Subcutaneous abdominal adipose tissue (tissue), 5 donors: ENCODE results near the gene ADCY1.

Source experiments
- H3K27ac ChIP-seq: one replicate; pipeline ENCODE4 v1.7.0; 2013; ENCODE audit warnings: low read depth, mild to moderate bottlenecking, inconsistent platforms, low read length, moderate library complexity
- H3K27me3 ChIP-seq, 5 donors: one replicate each; pipeline ENCODE4 v1.7.0; 2013; ENCODE audit warnings: low read length in 5 of 5, inconsistent platforms in 1 of 5; ENCODE audit not compliant: control insufficient read depth in 5 of 5, insufficient read depth in 4 of 5
- H3K36me3 ChIP-seq, 5 donors: one replicate each; pipeline ENCODE4 v1.7.0; 2013; ENCODE audit warnings: low read length in 5 of 5; ENCODE audit not compliant: control insufficient read depth in 5 of 5, insufficient read depth in 5 of 5
- H3K4me1 ChIP-seq, 5 donors: one replicate each; pipeline ENCODE4 v1.7.0; 2013; ENCODE audit warnings: low read length in 5 of 5, mild to moderate bottlenecking in 3 of 5, moderate library complexity in 1 of 5; ENCODE audit not compliant: control insufficient read depth in 5 of 5, insufficient read depth in 5 of 5
- H3K4me3 ChIP-seq, 5 donors: one replicate each; pipeline ENCODE4 v1.7.0; 2013; ENCODE audit warnings: low read length in 5 of 5, low read depth in 1 of 5
- H3K9ac ChIP-seq, 5 donors: one replicate each; pipeline ENCODE4 v1.7.0; 2013; ENCODE audit warnings: low read length in 5 of 5, mild to moderate bottlenecking in 4 of 5, moderate library complexity in 3 of 5
- H3K9me3 ChIP-seq, 5 donors: one replicate each; pipeline ENCODE4 v1.7.0; 2013; ENCODE audit warnings: low read length in 5 of 5; ENCODE audit not compliant: control insufficient read depth in 5 of 5
- donor health status: healthy.
- donor health status: healthy.
- donor health status: healthy.
- donor health status: healthy.
- donor health status: healthy.

ADCY1 gene

GRCh38 chr7:45657136-45657889 lies 83.1 kb downstream of the ADCY1 start:
- Histone ChIP-seq H3K4me3 (no peak overlapping the region), H3K9me3 (no peaks in the 10 kb centered on the region), H3K27me3 (no peaks in the 10 kb centered on the region), H3K36me3 (no peaks in the 10 kb centered on the region), H3K9ac (no peak overlapping the region), H3K4me1 (no peaks in the 10 kb centered on the region), H3K27ac (no peak overlapping the region)

GRCh38 chr7:45657890-45658715 lies 83.9 kb downstream of the ADCY1 start:
- Histone ChIP-seq H3K27me3 (no peaks in the 10 kb centered on the region), H3K4me1 (no peaks in the 10 kb centered on the region), H3K27ac (no peak overlapping the region), H3K9ac (no peak overlapping the region), H3K4me3 (no peak overlapping the region), H3K9me3 (peaks cover 0 to 4% (median 0%) of the 10 kb centered on the region in 5 donors), H3K36me3 (peaks cover 0 to 3% (median 0%) of the 10 kb centered on the region in 5 donors)

- Histone ChIP-seq H3K4me1 (no peaks in the 10 kb centered on the region), H3K9ac (no peak overlapping the region), H3K27ac (no peak overlapping the region), H3K4me3 (no peak overlapping the region), H3K27me3 (no peaks in the 10 kb centered on the region), H3K36me3 (peaks cover 0 to 3% (median 0%) of the 10 kb centered on the region in 5 donors), H3K9me3 (peaks cover 0 to 5% (median 0%) of the 10 kb centered on the region in 5 donors)
Observed at GRCh38 chr7:45658716-45659495, 84.7 kb downstream of the ADCY1 start.

GRCh38 chr7:45659496-45660139 lies 85.5 kb downstream of the ADCY1 start:
- H3K36me3 ChIP-seq, result peaks cover 0 to 3% (median 0%) of the 10 kb centered on the region in 5 donors
- no peak overlapping the region for H3K9ac ChIP-seq
- no peak overlapping the region for H3K4me3 ChIP-seq
- H3K4me1 ChIP-seq, result no peaks in the 10 kb centered on the region
- H3K27ac ChIP-seq, result no peak overlapping the region
- no peaks in the 10 kb centered on the region for H3K27me3 ChIP-seq
- H3K9me3 ChIP-seq, result peaks cover 0 to 5% (median 0%) of the 10 kb centered on the region in 5 donors

GRCh38 chr7:45660201-45660900 lies 86.2 kb downstream of the ADCY1 start:
- Histone ChIP-seq H3K4me3 (no peak overlapping the region), H3K27ac (no peak overlapping the region), H3K4me1 (no peaks in the 10 kb centered on the region), H3K9me3 (peaks cover 0 to 5% (median 0%) of the 10 kb centered on the region in 5 donors), H3K36me3 (peaks cover 0 to 3% (median 0%) of the 10 kb centered on the region in 5 donors), H3K9ac (no peak overlapping the region), H3K27me3 (no peaks in the 10 kb centered on the region)

GRCh38 chr7:45660901-45661211 lies 86.7 kb downstream of the ADCY1 start:
- no peak overlapping the region for H3K27ac ChIP-seq
- H3K9me3 ChIP-seq, result peaks cover 0 to 5% (median 0%) of the 10 kb centered on the region in 5 donors
- no peak overlapping the region for H3K4me3 ChIP-seq
- no peak overlapping the region for H3K9ac ChIP-seq
- peaks cover 0 to 3% (median 0%) of the 10 kb centered on the region in 5 donors for H3K36me3 ChIP-seq
- H3K27me3 ChIP-seq, result no peaks in the 10 kb centered on the region
- no peaks in the 10 kb centered on the region for H3K4me1 ChIP-seq

GRCh38 chr7:45661302-45661995 lies 87.3 kb downstream of the ADCY1 start:
- H3K27me3 ChIP-seq, result no peaks in the 10 kb centered on the region
- peaks cover 0 to 5% (median 0%) of the 10 kb centered on the region in 5 donors for H3K9me3 ChIP-seq
- H3K4me1 ChIP-seq, result no peaks in the 10 kb centered on the region
- H3K27ac ChIP-seq, result no peak overlapping the region
- H3K9ac ChIP-seq, result no peak overlapping the region
- H3K36me3 ChIP-seq, result peaks cover 0 to 3% (median 0%) of the 10 kb centered on the region in 5 donors
- H3K4me3 ChIP-seq, result no peak overlapping the region

- H3K4me1 ChIP-seq, result no peaks in the 10 kb centered on the region
- H3K36me3 ChIP-seq, result peaks cover 0 to 3% (median 0%) of the 10 kb centered on the region in 5 donors
- no peak overlapping the region for H3K27ac ChIP-seq
- no peak overlapping the region for H3K4me3 ChIP-seq
- H3K9me3 ChIP-seq, result peaks cover 0 to 5% (median 0%) of the 10 kb centered on the region in 5 donors
- H3K9ac ChIP-seq, result no peak overlapping the region
- no peaks in the 10 kb centered on the region for H3K27me3 ChIP-seq
Observed at GRCh38 chr7:45662018-45662417, 87.8 kb downstream of the ADCY1 start.
